HK-2 (cell line): Measurements from ENCODE around the gene SF3B1.
A peak's percentile ranks its signal among the peaks of the same experiment; 100 is the strongest.
"Not testable (repeated sequence)": the region's sequence is repeated elsewhere in the genome, so short reads cannot be mapped to it uniquely, and the experiment has no call there.

Experiments used
- DNase-seq: peaks from one replicate; pipeline ENCODE4 v3.0.0-alpha.2; 2018; ENCODE audit not compliant: unreplicated experiment

The SF3B1 gene

DNA sequence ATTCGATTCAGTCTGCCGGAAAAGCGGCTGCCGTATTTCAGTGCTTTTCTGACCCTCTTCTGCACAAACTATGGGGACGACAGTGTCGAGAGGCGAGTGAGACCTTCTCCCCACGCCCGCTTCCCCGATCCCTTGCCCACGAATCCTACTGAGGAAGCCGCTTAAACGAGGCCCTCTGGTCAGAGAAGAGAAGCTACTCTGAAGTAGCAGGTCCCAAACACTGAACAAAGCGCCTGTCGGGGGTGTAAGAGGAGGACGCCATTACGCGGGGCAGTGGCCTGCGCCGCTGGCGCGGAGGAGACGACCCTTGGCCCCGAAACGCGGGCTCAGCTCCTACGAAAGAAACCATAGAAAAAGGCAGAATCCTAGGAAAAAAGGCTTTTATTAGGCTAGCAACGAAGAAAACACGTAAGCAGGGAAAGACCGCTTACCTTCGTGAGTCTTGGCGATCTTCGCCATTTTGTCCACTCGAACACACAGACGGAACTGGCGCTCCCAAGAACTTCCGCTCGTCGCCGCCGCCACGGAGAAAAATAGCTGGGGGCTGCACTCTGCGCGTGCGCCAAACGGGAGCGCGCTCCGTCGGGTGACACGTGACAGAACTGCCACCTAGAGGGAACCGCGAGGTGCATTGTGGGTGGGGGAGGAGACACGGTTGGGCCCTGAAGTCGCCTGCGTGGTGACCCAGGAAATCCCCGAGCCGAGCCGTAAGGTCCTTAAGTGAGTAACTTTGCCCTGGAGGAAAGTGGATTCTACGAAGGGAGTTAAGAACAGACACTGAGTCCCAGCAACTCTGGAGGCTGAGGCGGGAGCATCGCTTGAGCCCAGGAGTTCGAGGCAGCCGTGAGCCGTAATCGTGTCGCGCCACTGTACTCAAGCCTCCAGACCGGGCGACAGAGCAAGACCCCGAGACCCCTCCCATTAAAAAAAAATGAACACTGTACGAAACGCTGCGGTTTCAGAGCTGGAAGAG, at the start of gene SF3B1:
TSS of gene SF3B1 (minus strand) at position 488 of the 973 bp plus-strand sequence. CDS start at position 459, 29 bp downstream.
- peak; percentile 98 for DNase-seq

DNA sequence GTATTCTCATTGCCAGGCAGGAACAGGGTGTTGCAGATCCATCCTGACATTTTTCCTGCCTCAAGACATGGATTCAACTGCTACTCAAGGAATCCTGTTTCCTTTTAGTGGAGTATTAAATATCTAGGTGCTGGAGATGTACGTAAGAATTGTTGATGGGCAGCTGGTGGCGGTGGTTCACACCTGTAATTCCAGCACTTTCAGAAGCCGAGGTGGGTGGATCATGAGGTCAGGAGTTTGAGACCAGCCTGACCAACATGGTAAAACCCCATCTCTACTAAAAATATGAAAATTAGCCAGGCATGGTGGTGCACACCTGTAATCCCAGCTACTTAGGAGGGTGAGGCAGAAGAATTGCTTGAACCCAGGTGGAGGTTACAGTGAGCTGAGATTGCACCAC, 49.4 kb upstream of the SF3B1 start:
- DNase-seq = not testable (repeated sequence)

- no peak for DNase-seq
Measured at GRCh38 chr2:197480165-197481036, 45.6 kb upstream of the SF3B1 start.

GRCh38 chr2:197477797-197478196, 43.0 kb upstream of the SF3B1 start:
- no peak for DNase-seq

- DNase-seq = no peak
Measured at GRCh38 chr2:197472166-197472565, 37.3 kb upstream of the SF3B1 start.

DNA sequence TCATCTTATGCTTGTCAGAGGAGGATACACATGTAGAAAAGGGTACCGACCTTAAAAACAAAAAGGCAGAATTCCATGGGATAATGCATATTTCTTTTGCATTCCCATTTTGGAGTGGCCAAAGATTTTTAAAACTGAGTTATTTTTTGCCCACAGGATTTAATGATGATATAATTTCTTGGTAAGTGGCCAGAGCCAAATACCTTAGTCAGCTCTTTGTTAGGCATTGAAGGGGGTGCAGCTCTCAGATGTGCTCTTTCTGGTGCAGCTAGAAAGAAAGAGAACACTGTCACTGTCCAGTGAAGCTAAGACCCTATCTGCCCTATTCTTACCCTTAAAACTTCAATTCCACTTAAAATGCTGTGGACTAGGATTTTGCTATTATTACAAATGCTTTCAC, 29.3 kb upstream of the SF3B1 start:
- no peak for DNase-seq

GRCh38 chr2:197461057-197461456, 26.2 kb upstream of the SF3B1 start:
- DNase-seq = no peak

GRCh38 chr2:197460649-197461048, 25.8 kb upstream of the SF3B1 start:
- DNase-seq = no peak

GRCh38 chr2:197455428-197455827, 20.6 kb upstream of the SF3B1 start:
- DNase-seq = no peak

GRCh38 chr2:197454923-197455322, 20.1 kb upstream of the SF3B1 start:
- no peak for DNase-seq

- peak; percentile 84 for DNase-seq
Measured at GRCh38 chr2:197453914-197454398, 19.1 kb upstream of the SF3B1 start.

DNA sequence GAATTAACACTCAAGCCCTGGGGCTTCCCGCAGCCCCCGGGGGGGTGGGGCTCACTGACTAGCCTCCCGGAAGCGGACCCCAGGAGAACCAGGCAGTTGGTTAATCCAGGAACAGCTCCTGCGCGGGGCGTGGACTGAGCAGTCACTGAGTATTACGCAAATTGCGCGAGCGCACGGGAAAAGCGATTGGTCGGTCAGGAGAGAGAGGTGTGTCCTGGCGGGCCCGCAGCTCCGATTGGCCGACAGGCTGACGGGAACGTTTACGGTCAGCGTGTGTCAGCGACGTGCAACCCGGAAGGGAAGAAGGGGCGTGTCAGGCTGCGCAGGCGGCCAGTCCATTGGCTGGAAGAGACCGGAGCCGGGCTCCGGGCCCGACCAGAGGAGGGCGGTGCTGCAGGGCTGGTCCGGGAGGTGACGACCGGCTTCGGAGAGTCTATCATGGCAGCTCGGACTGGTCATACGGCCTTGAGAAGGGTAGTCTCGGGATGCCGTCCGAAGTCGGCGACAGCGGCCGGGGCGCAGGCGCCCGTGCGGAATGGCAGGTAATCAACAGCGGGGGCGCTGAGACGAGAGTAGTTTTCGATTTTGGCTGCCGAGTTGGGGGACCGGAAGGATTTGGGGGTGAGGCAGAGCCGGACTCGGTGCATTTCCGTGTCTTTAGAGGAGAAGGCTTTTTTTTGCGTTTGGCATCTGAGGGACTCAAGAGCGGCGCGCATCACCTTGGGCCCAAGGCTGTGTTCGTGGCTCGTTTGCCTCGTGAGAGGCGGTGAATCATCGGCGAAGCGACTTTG, 18.5 kb upstream of the SF3B1 start, which contains the start of gene COQ10B:
TSS of gene COQ10B (plus strand) at position 430 of the 791 bp plus-strand sequence. CDS start at position 439, 9 bp downstream.
- DNase-seq = peak; percentile 100

DNA sequence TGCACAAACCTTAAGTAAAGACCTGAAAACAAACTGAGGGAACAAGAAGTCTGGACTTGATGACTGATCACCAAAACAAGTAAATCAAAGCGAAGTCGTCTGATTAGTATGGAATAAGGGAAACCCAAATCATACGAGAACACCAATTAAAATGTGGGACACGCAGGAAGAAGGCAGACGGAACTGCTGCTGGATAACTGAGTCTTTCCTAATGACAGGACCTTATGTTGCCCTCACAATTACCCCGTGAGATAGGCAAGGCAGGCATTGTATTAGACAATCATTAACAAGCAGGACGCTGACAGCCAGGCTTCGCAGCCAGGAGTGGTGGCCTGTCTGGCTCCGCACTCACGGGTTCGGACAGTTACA, 17.9 kb upstream of the SF3B1 start:
- DNase-seq = no peak

DNA sequence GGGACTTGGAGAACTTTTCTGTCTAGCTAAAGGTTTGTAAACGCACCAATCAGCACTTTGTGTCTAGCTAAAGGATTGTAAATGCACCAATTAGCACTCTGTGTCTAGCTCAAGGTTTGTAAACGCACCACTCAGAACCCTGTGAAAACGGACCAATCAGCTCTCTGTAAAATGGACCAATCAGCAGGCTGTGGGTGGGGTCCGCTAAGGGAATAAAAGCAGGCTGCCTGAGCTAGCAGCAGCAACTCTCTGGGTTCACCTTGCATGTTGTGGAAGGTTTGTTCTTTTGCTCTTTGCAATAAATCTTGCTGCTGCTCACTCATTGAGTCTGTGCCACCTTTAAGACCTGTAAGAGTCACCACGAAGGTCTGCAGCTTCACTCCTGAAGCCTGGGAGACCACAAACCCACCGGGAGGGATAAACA, 16.1 kb upstream of the SF3B1 start:
- not testable (repeated sequence) for DNase-seq

DNA sequence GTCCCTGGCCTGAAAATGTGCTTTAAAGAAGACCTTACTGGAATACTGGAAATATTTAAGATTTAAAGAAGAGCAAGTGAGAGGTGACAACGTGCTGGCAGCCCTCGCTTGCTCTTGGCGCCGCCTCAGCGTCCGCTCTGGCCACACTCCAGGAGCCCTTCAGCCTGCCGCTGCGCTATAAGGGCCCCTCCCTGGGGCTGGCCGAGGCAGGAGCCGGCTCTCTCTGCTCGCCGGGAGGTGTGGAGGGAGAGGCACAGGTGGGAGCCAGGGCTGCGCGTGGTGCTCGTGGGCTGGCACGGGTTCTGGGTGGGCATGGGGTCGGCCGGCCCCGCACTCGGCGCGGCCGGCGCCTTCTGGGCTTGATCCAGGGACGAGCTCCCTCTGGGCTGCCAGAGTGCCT, 15.6 kb upstream of the SF3B1 start:
- no peak for DNase-seq

DNA sequence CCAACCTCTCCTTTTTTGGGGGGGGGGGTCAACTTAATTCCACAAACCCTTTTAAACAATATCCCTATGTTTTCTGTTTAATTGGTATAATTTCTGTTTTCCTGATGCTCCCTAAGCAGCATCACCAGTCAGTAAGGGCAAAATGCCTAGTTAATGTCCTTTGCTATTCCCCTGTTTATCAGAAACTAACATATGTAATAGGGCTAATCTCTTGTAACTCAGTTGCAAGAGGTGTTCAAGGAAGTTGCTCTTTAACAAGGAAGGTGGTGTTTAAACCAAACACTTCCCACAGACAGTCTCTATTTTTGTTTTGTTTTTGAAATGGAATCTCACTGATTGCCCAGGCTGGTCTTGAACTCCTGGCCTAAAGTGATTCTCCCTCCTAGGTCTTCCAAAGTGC, 12.0 kb upstream of the SF3B1 start:
- DNase-seq = no peak

DNA sequence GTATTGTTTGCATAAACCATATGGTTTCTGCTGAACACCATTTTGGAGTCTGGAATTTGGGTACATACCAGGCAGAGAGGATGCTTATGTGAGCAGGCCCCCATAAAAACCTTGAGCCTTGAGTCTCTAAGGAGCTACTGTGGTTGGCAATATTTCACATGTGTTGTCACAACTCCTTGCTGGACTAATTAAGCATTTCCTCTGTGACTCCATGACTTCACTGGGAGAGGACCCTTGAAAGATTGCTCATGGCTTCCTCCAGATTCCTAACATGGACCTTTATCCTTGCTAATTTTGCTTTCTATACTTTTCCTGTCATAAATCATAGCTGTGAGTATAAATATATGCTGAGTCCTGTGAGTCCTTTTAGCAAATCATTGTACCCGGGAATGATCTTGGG, 10.9 kb upstream of the SF3B1 start:
- DNase-seq = no peak

GRCh38 chr2:197442857-197443256, 8.0 kb upstream of the SF3B1 start:
- DNase-seq = no peak

DNA sequence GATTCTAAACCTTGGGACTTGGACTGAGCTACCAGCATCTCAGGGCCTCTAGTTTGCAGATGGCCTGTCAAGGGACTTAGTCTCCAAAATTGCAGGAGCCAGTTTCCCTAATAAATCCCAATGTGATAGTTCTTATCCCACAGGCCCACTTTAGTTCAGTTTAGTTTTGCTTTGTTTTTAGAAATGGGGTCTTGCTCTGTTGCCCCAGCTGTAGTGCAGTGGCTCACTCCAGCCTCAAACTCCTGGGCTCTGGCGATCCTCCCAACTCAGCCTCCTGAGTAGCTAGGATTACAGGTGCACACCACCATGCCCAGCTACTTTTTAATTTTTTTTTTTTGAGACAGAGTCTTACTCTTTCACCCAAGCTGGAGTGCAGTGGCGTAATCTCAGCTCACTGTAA, 2.6 kb upstream of the SF3B1 start:
- DNase-seq = no peak

- peak; percentile 10 for DNase-seq
Measured at GRCh38 chr2:197435598-197436420, 981 bp upstream of the SF3B1 start.
